T47D (cell line): ENCODE data around the gene ATP1A1.

Experiments
- DNase-seq, 2 experiments: peaks; one replicate each; pipeline versions ENCODE4 v3.0.0 to v3.0.0-alpha.2; 2011 to 2012; ENCODE audit warnings: low read depth in 1 of 2, low spot score in 1 of 2
- JUND ChIP-seq: IDR thresholded peaks from 2 replicates; pipeline ENCODE4 v1.6.1; 2012; ENCODE audit warnings: low read depth
- in situ Hi-C: cut with HindIII; loops from 2 replicates; pipeline ENCODE4 v1.10.0; 2016; ENCODE audit warnings: low sequenced_read_pairs, low pct_unique_long_range_greater_than_20kb

ATP1A1 gene

DNA sequence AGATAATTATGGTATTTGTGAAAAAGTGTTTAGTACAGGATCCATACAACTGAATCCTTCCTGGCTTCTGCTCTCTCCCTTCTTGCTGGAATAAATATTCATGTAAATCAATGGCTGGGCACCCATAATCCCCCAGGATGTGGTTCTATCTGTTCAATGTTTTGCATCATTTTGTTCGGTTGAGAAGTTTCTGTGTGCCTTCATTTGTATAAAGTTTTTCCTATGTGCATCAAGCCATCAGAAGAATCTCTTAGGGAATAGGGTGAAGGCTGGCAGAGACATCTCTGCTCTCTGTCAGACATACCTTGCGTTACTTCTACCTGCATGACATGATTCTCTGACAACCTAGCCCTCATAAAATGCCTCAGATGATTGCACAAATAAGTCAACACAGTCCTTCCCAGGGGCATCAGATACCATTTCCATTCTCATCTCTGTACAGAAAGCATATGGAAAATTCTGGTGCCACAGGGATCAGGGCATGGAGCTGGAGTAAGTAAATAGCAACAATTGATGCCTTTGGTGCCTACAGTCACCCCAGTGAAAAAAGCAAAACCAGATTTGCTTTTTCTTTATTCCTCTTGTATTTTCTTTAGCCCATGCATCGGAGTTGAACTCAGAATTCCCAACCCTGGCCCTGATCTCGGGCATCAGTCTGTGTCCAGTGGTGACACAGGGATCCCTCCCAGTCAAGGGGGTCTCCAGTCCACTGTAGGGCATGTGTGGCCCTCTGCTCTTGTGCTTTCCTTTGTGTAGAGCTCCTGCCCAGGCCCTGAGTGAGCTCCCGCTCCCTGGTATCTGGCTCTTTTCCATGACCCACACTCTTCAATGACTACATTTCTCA, 39.7 kb upstream of the ATP1A1 start:
- in situ Hi-C loops, result no loop called here
- no peak for TF ChIP-seq JUND
- no peak for DNase-seq

GRCh38 chr1:116334015-116334547, 39.0 kb upstream of the ATP1A1 start:
- peak in 1 of 2 experiments; percentile 3 for DNase-seq
- no peak for TF ChIP-seq JUND
- in situ Hi-C loops, result no loop called here

- in situ Hi-C loops, result no loop called here
- DNase-seq, result no peak
- TF ChIP-seq JUND, result no peak
Measured at GRCh38 chr1:116334868-116335635, 38.0 kb upstream of the ATP1A1 start.

DNA sequence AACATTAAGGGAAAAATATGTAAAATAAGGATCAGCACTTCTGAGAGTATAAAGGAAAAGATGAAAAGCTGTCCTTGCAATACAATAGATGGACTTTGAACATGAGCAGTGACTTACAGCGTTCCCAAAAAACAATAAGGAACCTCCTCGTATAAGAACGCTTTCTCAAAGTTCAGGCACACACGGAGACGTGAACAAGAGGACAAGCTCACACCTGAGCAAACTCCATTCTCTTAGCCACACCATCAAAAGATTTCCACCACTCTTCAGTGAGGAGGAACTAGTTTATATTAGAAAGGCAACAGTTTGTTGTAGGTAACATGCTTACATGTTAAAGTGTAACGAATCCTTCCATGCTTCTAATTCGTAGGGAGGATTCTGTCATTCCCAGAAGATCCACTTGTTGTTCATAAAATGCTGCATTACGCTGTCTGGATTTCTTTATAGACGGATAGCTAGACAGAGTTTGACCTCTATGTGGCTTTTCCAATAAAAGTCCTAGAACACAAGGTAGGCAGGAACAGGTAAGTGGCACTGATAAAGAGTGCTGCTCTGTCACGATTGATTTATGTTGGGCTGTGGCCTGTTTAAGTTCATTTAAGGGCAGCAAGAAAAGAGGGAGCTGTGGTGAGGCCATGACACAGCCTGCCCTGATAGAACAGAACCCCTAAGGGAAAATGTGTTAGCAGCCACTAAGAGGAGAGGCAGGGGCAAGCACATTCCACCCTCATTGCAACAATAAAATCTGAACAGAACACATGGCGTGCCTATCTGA, 37.0 kb upstream of the ATP1A1 start:
- no peak for TF ChIP-seq JUND
- DNase-seq, result no peak
- in situ Hi-C loops, result no loop called here

DNA sequence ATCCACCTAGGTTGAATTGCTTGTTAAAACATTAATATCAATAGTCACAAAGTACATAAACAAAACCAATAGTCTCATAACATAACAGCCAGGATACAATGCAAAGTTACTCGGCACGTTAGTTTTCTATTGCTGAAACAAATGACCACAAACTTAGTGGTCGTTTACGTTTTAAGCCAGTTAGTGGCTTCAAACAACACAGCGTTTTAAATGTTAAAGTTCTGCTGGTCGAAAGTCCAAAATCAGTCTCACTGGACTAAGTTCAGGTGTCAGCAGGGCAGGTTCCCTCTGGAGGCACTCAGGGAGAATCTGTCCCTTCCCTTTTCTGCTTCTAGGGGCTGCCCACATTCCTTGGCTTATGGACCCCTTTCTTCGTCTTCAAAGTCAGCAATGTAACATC, 35.6 kb upstream of the ATP1A1 start:
- no peak for DNase-seq
- no peak for TF ChIP-seq JUND
- in situ Hi-C loops, result no loop called here

GRCh38 chr1:116338400-116338799, 34.6 kb upstream of the ATP1A1 start:
- in situ Hi-C loops, result no loop called here
- no peak for DNase-seq
- TF ChIP-seq JUND, result no peak

- in situ Hi-C loops, result no loop called here
- DNase-seq, result no peak
- no peak for TF ChIP-seq JUND
Measured at GRCh38 chr1:116340506-116341231, 32.4 kb upstream of the ATP1A1 start.

GRCh38 chr1:116343019-116343418, 30.0 kb upstream of the ATP1A1 start:
- no peak for DNase-seq
- in situ Hi-C loops, result no loop called here
- TF ChIP-seq JUND, result no peak

DNA sequence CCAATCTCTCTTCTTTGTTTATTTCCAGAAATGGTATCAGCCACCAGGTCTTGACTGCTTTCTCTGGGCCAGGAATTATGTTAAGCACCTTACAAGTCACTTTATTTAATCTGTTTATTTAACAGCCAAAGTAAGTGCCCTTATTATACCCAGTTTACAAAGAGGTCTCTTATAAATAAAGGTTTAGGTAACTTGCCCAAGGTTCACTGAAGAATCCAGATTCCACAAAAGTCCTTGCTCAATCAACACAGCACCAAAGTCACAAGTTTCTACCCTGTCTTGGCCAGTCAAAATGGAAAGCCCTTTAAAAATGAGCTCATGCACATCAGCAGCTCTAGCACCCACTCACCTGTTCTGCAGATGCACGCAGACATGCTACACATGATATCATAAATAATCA, 28.0 kb upstream of the ATP1A1 start:
- no peak for TF ChIP-seq JUND
- DNase-seq, result no peak
- in situ Hi-C loops, result no loop called here

DNA sequence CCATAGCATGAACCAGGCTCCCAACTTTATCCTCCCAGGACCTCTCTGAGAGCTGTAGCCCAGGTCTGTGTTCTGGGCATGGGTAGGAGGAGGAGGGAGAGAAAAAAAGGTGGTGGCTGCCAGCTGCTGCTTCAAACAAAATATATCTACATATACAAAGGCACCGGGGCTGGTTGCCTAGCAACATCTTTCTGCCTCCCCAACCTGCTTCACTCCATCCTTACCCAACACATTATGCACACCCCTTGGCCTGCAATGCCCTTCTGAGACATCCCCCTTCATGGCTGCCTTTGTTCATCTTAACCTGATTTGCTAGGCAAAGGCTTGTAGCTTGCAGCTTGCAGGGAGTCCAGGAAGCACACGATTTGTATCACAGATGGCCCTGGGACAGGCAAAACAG, 27.2 kb upstream of the ATP1A1 start:
- in situ Hi-C loops, result no loop called here
- no peak for TF ChIP-seq JUND
- no peak for DNase-seq

DNA sequence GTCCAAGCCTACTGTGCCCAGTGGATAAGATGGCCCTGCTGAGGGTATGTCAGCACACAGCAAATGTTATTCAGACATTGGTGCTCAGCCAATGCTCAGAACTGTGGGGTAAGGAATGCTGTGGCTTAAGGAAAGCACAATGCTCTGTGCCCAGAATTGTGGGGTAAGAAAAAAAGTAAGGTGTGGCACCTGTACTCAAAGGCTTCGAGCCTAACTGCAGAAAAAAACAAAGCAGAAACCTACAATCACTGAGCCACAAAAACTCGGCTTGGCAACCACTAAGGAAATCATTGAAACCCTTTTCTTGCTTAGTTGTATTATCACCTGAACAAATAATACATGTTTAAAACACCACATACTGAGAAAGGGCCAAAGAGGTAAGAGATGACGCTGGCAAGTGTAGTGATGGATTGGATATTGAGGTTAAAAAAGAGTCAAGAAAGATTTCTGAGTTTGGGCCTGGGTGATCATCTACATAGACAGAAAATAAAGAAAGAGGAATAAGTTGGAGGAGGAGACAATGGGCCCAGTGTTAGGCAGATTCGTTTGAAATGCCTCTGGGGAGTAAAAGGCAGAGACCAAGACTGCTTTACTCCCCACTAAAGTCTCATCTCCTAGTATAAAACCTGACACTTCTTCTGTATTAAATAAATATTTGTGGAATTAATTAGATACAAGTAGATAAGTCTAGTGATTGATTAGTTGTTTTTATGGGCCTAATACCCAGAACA, 25.9 kb upstream of the ATP1A1 start:
- in situ Hi-C loops, result no loop called here
- no peak for TF ChIP-seq JUND
- no peak for DNase-seq
